Stimulated activated CD8-positive, alpha-beta memory T cell treated with anti-CD3 and anti-CD28 coated beads, Interleukin-15, amount 100 ng/mL, for 24 hours (primary cell): ENCODE results near the gene GUF1.
"Not testable (repeated sequence)": the region's sequence is repeated elsewhere in the genome, so short reads cannot be mapped to it uniquely, and the experiment has no call there.

ENCODE experiments used
- DNase-seq: peaks from one replicate; pipeline ENCODE4 v3.0.0-alpha.2; 2020; ENCODE audit warnings: low read depth

GUF1 gene

GRCh38 chr4:44701037-44701436, 22.8 kb downstream of the GUF1 start:
- no peak for DNase-seq

- DNase-seq, result no peak
These were observed 26.5 kb downstream of the GUF1 start for GRCh38 chr4:44704673-44705072.

- no peak for DNase-seq
These were observed 34.9 kb downstream of the GUF1 start for GRCh38 chr4:44713125-44713524.

GRCh38 chr4:44716597-44716996, 38.4 kb downstream of the GUF1 start:
- DNase-seq, result no peak

GRCh38 chr4:44720371-44720770, 42.2 kb downstream of the GUF1 start:
- no peak for DNase-seq

- DNase-seq, result no peak
These were observed 43.8 kb downstream of the GUF1 start for GRCh38 chr4:44722001-44722400.

- DNase-seq, result no peak
These were observed 46.9 kb downstream of the GUF1 start for GRCh38 chr4:44725166-44725565.

- no peak for DNase-seq
These were observed 47.5 kb downstream of the GUF1 start for GRCh38 chr4:44725726-44726037.

- peak; percentile 63 for DNase-seq
These were observed 48.0 kb downstream of the GUF1 start, which contains the start of gene GNPDA2 for GRCh38 chr4:44726038-44726871. Gene GNPDA2 (minus strand): TSS chr4:44726556. CDS start chr4:44722207, 4,349 bp downstream.

- DNase-seq, result no peak
These were observed 49.3 kb downstream of the GUF1 start for GRCh38 chr4:44727471-44727870.

GRCh38 chr4:44728694-44729093, 50.5 kb downstream of the GUF1 start:
- DNase-seq, result not testable (repeated sequence)

- no peak for DNase-seq
These were observed 58.7 kb downstream of the GUF1 start for GRCh38 chr4:44736900-44737299.

- no peak for DNase-seq
These were observed 60.4 kb downstream of the GUF1 start for GRCh38 chr4:44738615-44739014.

GRCh38 chr4:44740201-44740600, 62.0 kb downstream of the GUF1 start:
- DNase-seq, result no peak
